ENCODE measurements around the gene ZBTB2.
"Not testable (repeated sequence)": the region's sequence is repeated elsewhere in the genome, so short reads cannot be mapped to it uniquely, and the experiment has no call there.

The ZBTB2 gene

GRCh38 chr6:151399679-151400078, 8.3 kb upstream of the ZBTB2 start:
- no peak for DNase-seq

- no peak for DNase-seq
Observed at GRCh38 chr6:151393410-151393809, 2.1 kb upstream of the ZBTB2 start.

- DNase-seq = no peak
Observed at GRCh38 chr6:151392427-151392826, 1.1 kb upstream of the ZBTB2 start.

DNA sequence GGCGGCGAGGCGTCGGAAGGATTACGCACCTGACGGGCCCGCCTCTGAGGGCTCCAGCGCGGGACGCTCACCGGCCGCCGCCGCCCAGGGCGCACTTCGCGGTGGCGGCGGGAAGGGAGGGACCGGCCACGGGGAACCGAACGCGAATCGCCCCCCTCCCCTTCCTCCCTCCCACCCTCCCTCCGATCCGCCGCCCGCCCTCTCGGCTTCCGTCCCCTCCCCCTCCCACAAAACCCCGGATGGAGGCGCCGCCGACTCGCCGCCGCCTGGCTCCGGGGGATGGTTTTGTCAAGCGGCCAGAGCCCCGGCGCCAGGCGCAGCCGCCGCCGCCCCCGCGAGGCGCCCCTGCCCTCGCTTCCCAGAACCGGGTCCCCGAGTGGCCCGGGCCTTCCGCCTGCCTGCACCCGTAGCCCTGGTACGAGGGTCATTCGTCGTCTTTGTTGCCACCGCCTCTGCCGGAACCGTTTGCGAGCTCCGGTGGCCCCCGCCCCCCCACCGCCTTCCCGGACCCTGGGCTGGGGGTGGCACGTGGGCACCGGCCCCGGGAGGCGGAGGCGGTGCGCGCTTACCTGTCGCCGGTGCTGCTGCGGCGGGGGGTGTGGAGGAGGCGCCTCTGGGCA, 398 bp downstream of the ZBTB2 start:
- DNase-seq = peak in 1 of 2 experiments; percentile 23

- DNase-seq = peak; percentile 90 to 97
Observed at GRCh38 chr6:151390276-151390850, 996 bp downstream of the ZBTB2 start.

DNA sequence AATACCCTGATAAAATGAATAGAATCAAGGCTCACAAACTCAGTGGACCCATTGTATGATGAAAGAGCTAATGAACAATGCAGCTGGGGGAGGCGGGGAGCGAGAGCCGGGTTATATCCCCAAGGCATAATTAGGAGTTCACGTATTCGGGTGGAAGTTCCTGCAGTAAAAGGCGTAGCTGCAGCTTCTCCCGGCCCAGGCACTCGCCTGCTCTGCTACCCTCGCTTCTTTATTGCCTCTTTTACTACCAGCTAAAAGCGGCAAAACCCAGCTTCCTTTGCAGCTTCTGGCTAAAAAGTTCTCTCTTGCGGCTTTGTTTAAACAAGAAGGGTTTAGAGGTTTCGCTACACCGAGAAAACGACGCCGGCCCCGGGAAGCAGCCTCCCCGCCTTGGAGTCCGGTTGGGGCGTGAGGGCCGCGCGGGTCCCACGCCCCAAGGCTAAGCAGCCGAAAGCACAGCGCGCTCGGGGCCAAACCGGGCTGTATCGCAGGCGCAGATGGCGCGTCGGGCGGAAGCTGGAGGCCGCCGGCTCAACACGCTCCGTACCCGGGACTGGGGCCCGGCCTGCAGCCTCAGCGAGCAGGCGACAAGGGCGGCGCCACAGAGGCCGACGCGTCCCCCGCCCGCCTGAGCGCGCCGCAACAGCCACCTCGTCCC, 1.6 kb downstream of the ZBTB2 start:
- DNase-seq = peak in 1 of 2 experiments; percentile 62

- DNase-seq = no peak
Observed at GRCh38 chr6:151388997-151389617, 2.3 kb downstream of the ZBTB2 start.

- no peak for DNase-seq
Observed at GRCh38 chr6:151388236-151388635, 3.1 kb downstream of the ZBTB2 start.

DNA sequence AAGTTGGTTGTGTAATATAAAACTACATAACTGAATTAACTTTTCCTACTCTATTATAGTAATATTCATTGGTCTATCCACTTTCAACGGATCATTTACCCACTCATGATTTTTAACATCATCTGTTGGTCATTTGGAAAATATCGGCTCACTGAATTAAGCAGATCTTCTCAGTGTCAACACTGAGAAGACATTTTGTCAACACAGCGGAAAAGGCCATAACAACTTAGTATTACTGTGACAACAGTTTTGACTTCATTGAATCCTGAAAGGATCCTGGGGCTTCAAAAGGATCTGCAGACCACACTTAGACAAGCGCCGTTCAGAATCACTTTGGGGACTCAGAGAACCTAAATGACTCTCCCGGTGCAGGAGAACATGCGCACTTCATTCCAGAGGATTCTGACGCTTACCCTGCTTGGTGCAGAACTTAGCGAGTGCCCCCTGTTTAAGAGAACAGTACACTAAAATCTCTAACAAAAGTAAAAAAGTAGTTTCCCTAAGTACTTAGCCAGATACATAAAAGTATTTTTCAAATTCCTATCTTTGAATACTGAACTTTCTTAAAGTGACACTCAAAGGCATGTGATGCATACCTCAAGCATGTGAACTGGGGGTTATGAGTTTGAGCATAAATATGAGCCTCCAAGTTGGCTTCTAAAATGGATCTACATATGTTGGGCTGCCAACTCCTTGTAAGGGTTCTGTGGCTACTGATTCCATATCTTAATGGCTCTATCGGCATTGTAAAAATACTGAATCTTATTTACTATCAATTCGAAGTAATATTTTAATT, 4.0 kb downstream of the ZBTB2 start:
- DNase-seq = no peak

DNA sequence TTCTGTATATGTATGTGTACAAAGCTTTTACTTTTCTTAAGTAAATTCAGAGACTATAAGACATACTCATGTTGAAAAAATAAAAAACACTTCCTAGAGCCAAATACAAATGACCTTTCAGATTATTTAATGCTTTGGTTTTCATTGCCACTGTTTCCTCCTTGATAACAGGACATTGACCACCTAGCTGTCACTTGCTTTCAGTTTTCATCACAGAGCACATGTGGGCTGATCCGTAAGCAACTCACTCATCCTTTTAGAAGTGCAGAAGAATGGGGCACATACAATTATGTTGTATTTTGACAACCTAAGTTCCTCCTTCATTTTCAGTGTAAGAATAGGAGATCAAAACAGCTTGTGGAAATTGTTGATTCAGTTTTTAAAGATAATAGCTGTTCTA, 6.2 kb downstream of the ZBTB2 start:
- no peak for DNase-seq

- DNase-seq = no peak
Observed at GRCh38 chr6:151384151-151384550, 7.2 kb downstream of the ZBTB2 start.

DNA sequence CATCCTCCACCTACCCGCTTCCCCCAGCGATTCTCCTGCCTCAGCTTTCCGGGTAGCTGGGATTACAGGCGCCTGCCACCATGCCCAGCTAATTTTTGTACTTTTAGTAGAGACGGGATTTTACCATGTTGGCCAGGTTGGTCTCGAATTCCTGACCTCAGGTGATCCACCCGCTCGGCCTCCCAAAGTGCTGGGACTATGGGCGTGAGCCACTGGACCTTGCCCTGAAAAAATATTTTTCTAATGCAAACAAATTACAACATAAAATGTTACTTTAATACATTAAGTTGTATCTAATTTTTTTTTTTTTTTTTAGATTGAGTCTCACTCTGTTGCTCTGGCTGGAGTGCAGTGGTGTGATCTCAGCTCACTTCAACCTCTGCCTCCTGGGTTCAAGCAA, 8.7 kb downstream of the ZBTB2 start:
- not testable (repeated sequence) for DNase-seq

DNA sequence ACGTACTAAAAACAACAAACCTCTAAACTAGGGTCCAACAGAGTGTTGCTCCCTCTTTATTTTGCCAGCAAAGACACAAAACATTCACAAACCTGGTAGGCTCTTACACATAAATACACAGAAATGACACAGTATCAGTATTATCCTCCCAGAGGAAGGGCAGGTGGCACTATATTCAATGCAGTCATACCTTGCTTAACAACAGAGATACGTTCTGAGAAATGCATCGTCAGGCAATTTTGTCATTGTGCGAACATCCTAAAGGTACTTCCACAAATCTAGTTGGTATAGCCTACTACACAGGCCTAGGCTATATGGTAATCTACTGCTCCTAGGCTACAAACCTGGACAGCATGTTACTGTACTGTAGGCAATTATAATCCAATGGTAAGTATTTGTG, 9.6 kb downstream of the ZBTB2 start:
- no peak for DNase-seq

DNA sequence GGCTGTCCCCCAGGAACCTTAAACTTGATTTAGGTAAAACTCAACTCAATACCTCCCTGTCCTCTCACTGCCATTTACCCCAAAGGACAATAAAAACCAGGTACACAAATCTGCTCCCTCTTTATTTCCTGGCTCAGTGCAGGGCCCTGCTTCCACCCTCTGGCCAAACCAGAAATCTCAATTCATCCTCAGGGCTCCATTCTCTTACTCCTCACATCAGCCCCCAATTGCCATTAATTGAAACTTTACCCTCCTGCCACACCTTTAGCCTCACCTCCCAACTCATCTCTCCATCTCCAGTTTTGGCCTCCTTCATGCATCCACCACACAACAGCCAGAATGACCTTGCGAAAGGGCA, 10.5 kb downstream of the ZBTB2 start:
- no peak for DNase-seq

- no peak for DNase-seq
Observed at GRCh38 chr6:151379933-151380847, 11.2 kb downstream of the ZBTB2 start.

- no peak for DNase-seq
Observed at GRCh38 chr6:151377095-151377494, 14.3 kb downstream of the ZBTB2 start.

DNA sequence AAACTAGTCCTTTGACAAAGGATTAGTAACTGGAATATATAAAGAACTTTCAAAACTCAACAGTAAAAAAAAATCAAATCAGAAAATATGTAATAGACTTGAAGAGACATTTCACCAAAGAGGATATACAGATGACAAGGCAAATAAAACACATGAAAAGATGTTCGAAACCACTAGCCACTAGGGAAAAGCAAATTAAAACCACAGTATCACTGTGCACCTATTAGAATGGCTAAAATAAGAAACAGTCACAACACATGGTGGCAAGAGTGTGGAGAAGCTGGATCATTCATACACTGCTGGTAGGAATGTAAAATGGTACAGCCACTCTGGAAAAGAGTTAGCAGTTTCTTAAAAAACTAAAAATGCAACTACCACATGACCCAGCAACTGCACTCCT, 14.9 kb downstream of the ZBTB2 start:
- no peak for DNase-seq

- DNase-seq = no peak
Observed at GRCh38 chr6:151375833-151376232, 15.5 kb downstream of the ZBTB2 start.

DNA sequence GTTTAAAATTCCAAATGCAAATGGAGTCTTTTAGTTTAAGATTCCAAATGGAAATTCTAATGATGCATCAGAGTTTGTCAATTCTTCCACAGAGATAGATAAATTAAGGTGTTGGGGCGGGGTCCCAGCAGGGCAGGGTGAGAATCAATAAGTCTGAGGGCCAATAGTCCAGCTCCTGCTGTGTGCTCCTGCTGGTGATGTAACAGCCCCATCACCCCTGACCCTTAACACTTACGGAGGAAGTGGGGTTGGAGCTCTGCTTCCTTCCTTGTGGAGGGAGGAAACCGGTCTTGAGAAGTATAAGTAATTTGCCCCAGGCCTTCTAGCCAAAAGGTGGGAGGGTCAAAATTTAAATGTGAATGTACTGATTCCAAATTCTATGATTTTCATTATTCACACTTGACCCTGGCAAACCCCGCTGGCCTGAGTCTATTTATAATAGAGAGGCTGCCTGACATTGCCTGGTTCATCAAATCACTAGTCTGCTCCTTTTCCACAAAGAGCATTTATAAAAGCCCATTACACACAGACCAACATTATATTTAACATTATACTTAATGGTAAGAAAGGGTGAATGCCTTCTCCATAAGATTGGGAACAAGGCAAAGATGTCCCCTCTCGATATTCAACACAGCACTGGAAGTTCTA, 17.2 kb downstream of the ZBTB2 start:
- DNase-seq = no peak

DNA sequence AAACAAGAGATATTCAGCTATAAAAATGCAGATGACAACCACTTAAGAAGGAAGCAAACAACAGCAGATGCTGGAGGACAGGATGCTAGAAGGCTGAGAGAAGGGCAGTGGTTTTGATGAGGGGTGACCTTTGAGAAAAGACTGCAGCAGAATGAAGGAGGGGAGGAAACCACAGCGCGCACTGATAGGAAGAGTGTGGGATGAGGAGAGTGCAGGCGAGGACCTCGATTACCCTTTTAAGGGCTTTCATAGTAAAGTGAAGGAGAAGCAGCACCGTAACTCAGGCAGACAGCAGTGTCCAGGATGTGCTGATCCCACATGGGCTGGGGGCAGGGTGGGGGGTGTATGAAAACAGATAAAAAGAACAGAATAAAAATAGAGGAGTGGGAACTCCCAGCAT, 19.2 kb downstream of the ZBTB2 start:
- DNase-seq = no peak

- DNase-seq = no peak
Observed at GRCh38 chr6:151370509-151371078, 20.8 kb downstream of the ZBTB2 start.
